ENCODE measurements around the gene NRTN.
"Not testable (repeated sequence)": the region's sequence is repeated elsewhere in the genome, so short reads cannot be mapped to it uniquely, and the experiment has no call there.

The NRTN gene

GRCh38 chr19:5832061-5832460 lies 27.2 kb downstream of the NRTN start:
- H3K9ac ChIP-seq (ENCODE audit: low read length in 5 of 5), result no peak overlapping the region
- peaks cover 0 to 16% (median 7%) of the 10 kb centered on the region in 5 donors for H3K4me1 ChIP-seq (ENCODE audit: control insufficient read depth in 5 of 5, insufficient read depth in 5 of 5, low read length in 5 of 5)
- peaks cover 18 to 38% (median 21%) of the 10 kb centered on the region in 5 donors for H3K27me3 ChIP-seq (ENCODE audit: control insufficient read depth in 5 of 5, insufficient read depth in 4 of 5, low read length in 5 of 5)
- H3K27ac ChIP-seq (ENCODE audit: low read depth, low read length), result no peak overlapping the region
- H3K9me3 ChIP-seq (ENCODE audit: control insufficient read depth in 5 of 5, low read length in 5 of 5), result no peaks in the 10 kb centered on the region
- H3K4me3 ChIP-seq (ENCODE audit: low read depth in 1 of 5, low read length in 5 of 5), result no peak overlapping the region
- no peaks in the 10 kb centered on the region for H3K36me3 ChIP-seq (ENCODE audit: control insufficient read depth in 5 of 5, insufficient read depth in 5 of 5, low read length in 5 of 5)

- Histone ChIP-seq H3K36me3 (ENCODE audit: control insufficient read depth in 5 of 5, insufficient read depth in 5 of 5, low read length in 5 of 5) (no peaks in the 10 kb centered on the region), H3K9me3 (ENCODE audit: control insufficient read depth in 5 of 5, low read length in 5 of 5) (no peaks in the 10 kb centered on the region), H3K27ac (ENCODE audit: low read depth, low read length) (no peak overlapping the region), H3K4me1 (ENCODE audit: control insufficient read depth in 5 of 5, insufficient read depth in 5 of 5, low read length in 5 of 5) (peaks cover 0 to 13% (median 7%) of the 10 kb centered on the region in 5 donors), H3K27me3 (ENCODE audit: control insufficient read depth in 5 of 5, insufficient read depth in 4 of 5, low read length in 5 of 5) (peaks cover 18 to 34% (median 21%) of the 10 kb centered on the region in 5 donors), H3K4me3 (ENCODE audit: low read depth in 1 of 5, low read length in 5 of 5) (no peak overlapping the region), H3K9ac (ENCODE audit: low read length in 5 of 5) (no peak overlapping the region)
Observed at GRCh38 chr19:5832527-5833216, 27.8 kb downstream of the NRTN start.

- Histone ChIP-seq H3K4me3 (ENCODE audit: low read depth in 1 of 5, low read length in 5 of 5) (no peak overlapping the region), H3K4me1 (ENCODE audit: control insufficient read depth in 5 of 5, insufficient read depth in 5 of 5, low read length in 5 of 5) (peaks cover 0 to 8% (median 0%) of the 10 kb centered on the region in 5 donors), H3K27me3 (ENCODE audit: control insufficient read depth in 5 of 5, insufficient read depth in 4 of 5, low read length in 5 of 5) (peaks cover 5 to 12% (median 9%) of the 10 kb centered on the region in 5 donors), H3K27ac (ENCODE audit: low read depth, low read length) (no peak overlapping the region), H3K9ac (ENCODE audit: low read length in 5 of 5) (no peak overlapping the region), H3K9me3 (ENCODE audit: control insufficient read depth in 5 of 5, low read length in 5 of 5) (no peaks in the 10 kb centered on the region), H3K36me3 (ENCODE audit: control insufficient read depth in 5 of 5, insufficient read depth in 5 of 5, low read length in 5 of 5) (no peaks in the 10 kb centered on the region)
Observed at GRCh38 chr19:5837761-5838352, 33.0 kb downstream of the NRTN start.

- Histone ChIP-seq H3K36me3 (ENCODE audit: control insufficient read depth in 5 of 5, insufficient read depth in 5 of 5, low read length in 5 of 5) (no peaks in the 10 kb centered on the region), H3K9ac (ENCODE audit: low read length in 5 of 5) (no peak overlapping the region), H3K9me3 (ENCODE audit: control insufficient read depth in 5 of 5, low read length in 5 of 5) (no peaks in the 10 kb centered on the region), H3K27me3 (ENCODE audit: control insufficient read depth in 5 of 5, insufficient read depth in 4 of 5, low read length in 5 of 5) (peaks cover 3 to 12% (median 9%) of the 10 kb centered on the region in 5 donors), H3K27ac (ENCODE audit: low read depth, low read length) (no peak overlapping the region), H3K4me3 (ENCODE audit: low read depth in 1 of 5, low read length in 5 of 5) (no peak overlapping the region), H3K4me1 (ENCODE audit: control insufficient read depth in 5 of 5, insufficient read depth in 5 of 5, low read length in 5 of 5) (peaks cover 0 to 8% (median 0%) of the 10 kb centered on the region in 5 donors)
Observed at GRCh38 chr19:5838353-5839064, 33.6 kb downstream of the NRTN start.

- Histone ChIP-seq H3K4me3 (ENCODE audit: low read depth in 1 of 5, low read length in 5 of 5) (no peak within 1 kb of the TSS), H3K9ac (ENCODE audit: low read length in 5 of 5) (peak within 1 kb of the TSS in 1 of 5 donors; percentile 14), H3K36me3 (ENCODE audit: control insufficient read depth in 5 of 5, insufficient read depth in 5 of 5, low read length in 5 of 5) (no peaks in the 10 kb centered on the region), H3K4me1 (ENCODE audit: control insufficient read depth in 5 of 5, insufficient read depth in 5 of 5, low read length in 5 of 5) (peaks cover 0 to 8% (median 0%) of the 10 kb centered on the region in 5 donors), H3K27me3 (ENCODE audit: control insufficient read depth in 5 of 5, insufficient read depth in 4 of 5, low read length in 5 of 5) (peaks cover 3 to 12% (median 9%) of the 10 kb centered on the region in 5 donors), H3K27ac (ENCODE audit: low read depth, low read length) (no peak within 1 kb of the TSS), H3K9me3 (ENCODE audit: control insufficient read depth in 5 of 5, low read length in 5 of 5) (no peaks in the 10 kb centered on the region)
Observed at GRCh38 chr19:5839065-5840017, 34.5 kb downstream of the NRTN start, which contains the start of gene FUT6. Gene FUT6, minus strand, starts transcription at chr19:5839702. Its CDS starts 7,135 bp downstream, at chr19:5832567.

- H3K36me3 ChIP-seq (ENCODE audit: control insufficient read depth in 5 of 5, insufficient read depth in 5 of 5, low read length in 5 of 5); H3K4me3 ChIP-seq (ENCODE audit: low read depth in 1 of 5, low read length in 5 of 5); H3K9ac ChIP-seq (ENCODE audit: low read length in 5 of 5); H3K27ac ChIP-seq (ENCODE audit: low read depth, low read length); H3K9me3 ChIP-seq (ENCODE audit: control insufficient read depth in 5 of 5, low read length in 5 of 5); H3K4me1 ChIP-seq (ENCODE audit: control insufficient read depth in 5 of 5, insufficient read depth in 5 of 5, low read length in 5 of 5): not testable (repeated sequence)
- peaks cover 3 to 13% (median 9%) of the 10 kb centered on the region in 5 donors for H3K27me3 ChIP-seq (ENCODE audit: control insufficient read depth in 5 of 5, insufficient read depth in 4 of 5, low read length in 5 of 5)
Observed at GRCh38 chr19:5841735-5842111, 36.9 kb downstream of the NRTN start.

GRCh38 chr19:5843295-5843927 lies 38.5 kb downstream of the NRTN start:
- Histone ChIP-seq H3K4me3 (ENCODE audit: low read depth in 1 of 5, low read length in 5 of 5) (no peak overlapping the region), H3K4me1 (ENCODE audit: control insufficient read depth in 5 of 5, insufficient read depth in 5 of 5, low read length in 5 of 5) (peaks cover 0 to 8% (median 0%) of the 10 kb centered on the region in 5 donors), H3K27me3 (ENCODE audit: control insufficient read depth in 5 of 5, insufficient read depth in 4 of 5, low read length in 5 of 5) (peaks cover 3 to 9% (median 6%) of the 10 kb centered on the region in 5 donors), H3K36me3 (ENCODE audit: control insufficient read depth in 5 of 5, insufficient read depth in 5 of 5, low read length in 5 of 5) (no peaks in the 10 kb centered on the region), H3K9ac (ENCODE audit: low read length in 5 of 5) (no peak overlapping the region), H3K27ac (ENCODE audit: low read depth, low read length) (no peak overlapping the region), H3K9me3 (ENCODE audit: control insufficient read depth in 5 of 5, low read length in 5 of 5) (no peaks in the 10 kb centered on the region)

- no peak overlapping the region for H3K9ac ChIP-seq (ENCODE audit: low read length in 5 of 5)
- H3K27ac ChIP-seq (ENCODE audit: low read depth, low read length), result no peak overlapping the region
- peaks cover 0 to 6% (median 0%) of the 10 kb centered on the region in 5 donors for H3K27me3 ChIP-seq (ENCODE audit: control insufficient read depth in 5 of 5, insufficient read depth in 4 of 5, low read length in 5 of 5)
- no peak overlapping the region for H3K4me3 ChIP-seq (ENCODE audit: low read depth in 1 of 5, low read length in 5 of 5)
- no peaks in the 10 kb centered on the region for H3K9me3 ChIP-seq (ENCODE audit: control insufficient read depth in 5 of 5, low read length in 5 of 5)
- H3K36me3 ChIP-seq (ENCODE audit: control insufficient read depth in 5 of 5, insufficient read depth in 5 of 5, low read length in 5 of 5), result no peaks in the 10 kb centered on the region
- H3K4me1 ChIP-seq (ENCODE audit: control insufficient read depth in 5 of 5, insufficient read depth in 5 of 5, low read length in 5 of 5), result peaks cover 0 to under 1% (median 0%) of the 10 kb centered on the region in 5 donors
Observed at GRCh38 chr19:5844456-5845433, 39.9 kb downstream of the NRTN start.
